ENCODE measurements around the gene GALNT1. TPM values are rescaled to one million over a fixed set of nuclear protein-coding genes. Genes with fewer than 3 reads are reported as not detected.

GALNT1 gene
- total and polyA plus RNA-seq, 7 donors: 23.7 to 70.3 (median 52.3) TPM

- Histone ChIP-seq H3K27ac (no peak overlapping the region), H3K27me3 (ENCODE audit: insufficient read depth in 3 of 3, low read length in 2 of 3) (no peaks in the 10 kb centered on the region), H3K36me3 (ENCODE audit: insufficient read depth in 1 of 2, low read depth in 1 of 2) (no peaks in the 10 kb centered on the region), H3K9me3 (no peaks in the 10 kb centered on the region), H3K4me1 (no peaks in the 10 kb centered on the region), H3K4me3 (peak overlapping the region; percentile 17)
- no peak for TF ChIP-seq CTCF (IDR thresholded peaks at IDR 0.05)
- intact Hi-C loops (cut with DNase I): loop anchor here in 1 of 2 donors (10.0 kb wide), 1 partner anchor 275 kb away; no protein-coding TSS in a partner anchor
- 51 to 55% (median 52%) methylated on average over 3 of the region's 3 CpGs for WGBS, 3 donors
- DNase-seq (no peak), ATAC-seq (no peak)
Measured at GRCh38 chr18:35729991-35730668, 148.6 kb downstream of the GALNT1 start.

DNA sequence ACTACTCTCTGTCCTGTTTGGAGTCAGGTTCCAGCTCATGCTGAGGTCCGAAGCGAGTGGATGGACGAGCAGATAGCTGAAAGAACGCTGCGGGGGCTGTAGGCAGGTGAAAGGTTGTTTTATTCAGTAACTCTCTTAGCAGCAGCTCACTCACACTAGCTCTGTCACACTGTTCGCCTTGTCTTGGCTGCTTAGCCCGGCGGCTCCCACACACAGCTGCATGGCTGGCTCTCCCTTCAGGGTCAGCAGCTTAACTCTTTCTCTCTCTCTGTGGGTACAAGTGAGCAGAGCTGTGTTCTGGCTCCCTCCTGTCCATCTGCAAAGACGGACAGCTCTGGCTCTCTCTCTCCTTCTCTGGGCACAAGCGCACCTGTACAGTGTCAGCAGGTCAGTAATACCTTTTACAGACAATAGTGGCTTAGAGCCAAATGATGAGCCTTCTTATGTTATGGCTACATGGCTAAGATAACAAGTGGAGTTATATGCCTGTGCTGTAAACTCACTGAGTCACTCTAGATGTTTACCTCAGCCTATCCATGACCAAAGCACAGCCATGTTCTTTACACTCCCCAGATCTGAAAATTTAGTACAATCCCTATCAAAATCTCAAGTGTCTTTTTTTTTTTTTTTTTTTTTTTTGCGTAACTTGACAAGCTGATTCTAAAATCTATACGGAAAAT, 149.3 kb downstream of the GALNT1 start:
- intact Hi-C loops (cut with DNase I): loop anchor here in 1 of 2 donors (10.0 kb wide), 1 partner anchor 276 kb away; no protein-coding TSS in a partner anchor
- Histone ChIP-seq H3K27ac (no peak overlapping the region), H3K27me3 (ENCODE audit: insufficient read depth in 3 of 3, low read length in 2 of 3) (no peaks in the 10 kb centered on the region), H3K4me1 (no peaks in the 10 kb centered on the region), H3K36me3 (ENCODE audit: insufficient read depth in 1 of 2, low read depth in 1 of 2) (no peaks in the 10 kb centered on the region), H3K4me3 (peak overlapping the region; percentile 17), H3K9me3 (no peaks in the 10 kb centered on the region)
- ATAC-seq (no peak), DNase-seq (no peak)
- WGBS, 3 donors: 32 to 47% (median 34%) methylated on average over 12 of the region's 12 CpGs
- TF ChIP-seq CTCF (IDR thresholded peaks at IDR 0.05): no peak

DNA sequence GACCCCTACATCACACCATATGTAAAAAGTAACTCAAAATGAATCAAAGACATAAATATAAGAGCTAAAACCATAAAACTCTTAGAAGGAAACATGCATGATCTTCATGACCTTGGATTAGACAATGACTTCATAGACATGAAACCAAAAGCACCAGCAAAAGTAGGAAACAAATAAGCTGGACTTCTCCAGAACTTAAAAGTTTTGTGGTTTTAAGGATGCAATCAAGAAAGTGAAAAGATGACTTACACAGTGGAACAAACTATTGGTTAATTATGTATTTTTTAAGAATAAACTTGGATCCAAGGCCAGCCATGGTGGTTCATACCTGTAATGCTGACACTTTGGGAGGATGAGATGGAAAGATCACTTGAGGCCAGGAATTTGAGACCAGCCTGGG, 150.2 kb downstream of the GALNT1 start:
- no peak for DNase-seq
- ATAC-seq: no peak
- Histone ChIP-seq H3K36me3 (ENCODE audit: insufficient read depth in 1 of 2, low read depth in 1 of 2) (no peaks in the 10 kb centered on the region), H3K27me3 (ENCODE audit: insufficient read depth in 3 of 3, low read length in 2 of 3) (no peaks in the 10 kb centered on the region), H3K27ac (no peak overlapping the region), H3K9me3 (no peaks in the 10 kb centered on the region), H3K4me1 (no peaks in the 10 kb centered on the region), H3K4me3 (no peak overlapping the region)
- no peak for TF ChIP-seq CTCF (IDR thresholded peaks at IDR 0.05)
- intact Hi-C loops (cut with DNase I): loop anchor here in 1 of 2 donors (10.0 kb wide), 1 partner anchor 277 kb away; no protein-coding TSS in a partner anchor

GRCh38 chr18:35732162-35732561, 150.6 kb downstream of the GALNT1 start:
- DNase-seq: no peak

More at GRCh38 chr18:35732162-35732561, 150.6 kb downstream of the GALNT1 start:
- no peak for TF ChIP-seq CTCF (IDR thresholded peaks at IDR 0.05)
- intact Hi-C loops (cut with DNase I): loop anchor here in 1 of 2 donors (10.0 kb wide), 1 partner anchor 277 kb away; no protein-coding TSS in a partner anchor
- WGBS, 3 donors: 60 to 100% (median 97%) methylated on average over 1 of the region's 1 CpG
- Histone ChIP-seq H3K4me3 (no peak overlapping the region), H3K36me3 (ENCODE audit: insufficient read depth in 1 of 2, low read depth in 1 of 2) (no peaks in the 10 kb centered on the region), H3K9me3 (no peaks in the 10 kb centered on the region), H3K27me3 (ENCODE audit: insufficient read depth in 3 of 3, low read length in 2 of 3) (no peaks in the 10 kb centered on the region), H3K4me1 (no peaks in the 10 kb centered on the region), H3K27ac (peak overlapping the region; percentile 38)
- ATAC-seq: no peak

Data from psoas muscle (tissue), 8 donors.